HL-60 (cell line): ENCODE measurements around the gene TPI1.

Experiments
- CTCF ChIP-seq: IDR thresholded peaks from one replicate; pipeline ENCODE4 v1.5.1; 2011; ENCODE audit warnings: low read length, control low read depth, inconsistent platforms; ENCODE audit not compliant: insufficient read depth
- GABPA ChIP-seq: IDR thresholded peaks from 2 replicates; pipeline ENCODE4 v1.6.1; 2012; ENCODE audit warnings: low read depth
- POLR2AphosphoS5 ChIP-seq: IDR thresholded peaks from 2 replicates; pipeline ENCODE4 v1.6.1; 2012; ENCODE audit warnings: low read depth
- REST ChIP-seq: IDR thresholded peaks from 2 replicates; pipeline ENCODE4 v1.6.1; 2012; ENCODE audit warnings: low read depth; ENCODE audit not compliant: insufficient replicate concordance
- SPI1 ChIP-seq: IDR thresholded peaks from 2 replicates; pipeline ENCODE4 v1.6.1; 2012; ENCODE audit warnings: low read depth, mild to moderate bottlenecking, borderline replicate concordance

- TF ChIP-seq CTCF (no peak), POLR2AphosphoS5 (no peak), SPI1 (no peak), REST (no peak), GABPA (no peak)
These were observed 25.3 kb upstream of the TPI1 start for GRCh38 chr12:6842075-6842474.
